ENCODE data around the gene VPS11. TPM values are rescaled to one million over a fixed set of nuclear protein-coding genes. Genes with fewer than 3 reads are reported as not detected.

VPS11 gene
- total RNA-seq, 1 donor from 2014 or later, result 42.6 TPM

DNA sequence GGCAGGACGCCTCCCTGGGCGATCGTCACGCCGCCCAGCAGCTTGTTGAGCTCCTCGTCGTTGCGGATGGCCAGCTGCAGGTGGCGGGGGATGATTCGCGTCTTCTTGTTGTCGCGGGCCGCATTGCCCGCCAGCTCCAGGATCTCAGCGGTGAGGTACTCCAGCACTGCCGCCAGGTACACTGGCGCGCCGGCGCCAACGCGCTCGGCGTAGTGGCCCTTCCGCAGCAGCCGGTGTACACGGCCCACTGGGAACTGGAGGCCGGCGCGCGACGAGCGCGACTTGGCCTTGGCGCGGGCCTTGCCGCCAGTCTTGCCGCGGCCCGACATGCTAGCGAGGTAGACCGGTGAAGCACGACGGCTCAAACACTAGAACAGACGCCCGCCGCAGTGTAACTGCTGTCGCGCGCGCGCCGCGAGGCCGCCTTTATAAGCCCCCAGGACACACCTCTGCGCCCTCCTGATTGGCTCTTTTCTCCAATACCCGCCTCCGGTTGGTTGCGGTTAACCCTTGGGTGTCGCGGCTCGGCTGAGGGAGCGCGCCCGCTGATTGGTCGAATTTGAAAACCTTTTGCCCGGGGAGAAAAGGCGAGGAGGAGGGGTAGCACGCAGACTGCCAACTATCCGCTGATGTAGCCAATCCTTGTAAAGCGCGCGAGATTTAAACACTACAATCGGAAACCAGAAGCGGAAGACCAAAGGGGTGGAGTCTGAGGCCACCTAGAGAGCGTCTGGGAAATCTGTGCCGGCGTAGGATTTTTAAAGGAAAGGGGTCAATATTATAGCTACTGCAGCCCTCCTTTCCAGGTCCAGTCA is 27.7 kb downstream of the VPS11 start:
- peaks cover 19% of the 10 kb centered on the region for H3K36me3 Mint-ChIP-seq (ENCODE audit: unreplicated experiment)
- TF ChIP-seq, protein P1, sequence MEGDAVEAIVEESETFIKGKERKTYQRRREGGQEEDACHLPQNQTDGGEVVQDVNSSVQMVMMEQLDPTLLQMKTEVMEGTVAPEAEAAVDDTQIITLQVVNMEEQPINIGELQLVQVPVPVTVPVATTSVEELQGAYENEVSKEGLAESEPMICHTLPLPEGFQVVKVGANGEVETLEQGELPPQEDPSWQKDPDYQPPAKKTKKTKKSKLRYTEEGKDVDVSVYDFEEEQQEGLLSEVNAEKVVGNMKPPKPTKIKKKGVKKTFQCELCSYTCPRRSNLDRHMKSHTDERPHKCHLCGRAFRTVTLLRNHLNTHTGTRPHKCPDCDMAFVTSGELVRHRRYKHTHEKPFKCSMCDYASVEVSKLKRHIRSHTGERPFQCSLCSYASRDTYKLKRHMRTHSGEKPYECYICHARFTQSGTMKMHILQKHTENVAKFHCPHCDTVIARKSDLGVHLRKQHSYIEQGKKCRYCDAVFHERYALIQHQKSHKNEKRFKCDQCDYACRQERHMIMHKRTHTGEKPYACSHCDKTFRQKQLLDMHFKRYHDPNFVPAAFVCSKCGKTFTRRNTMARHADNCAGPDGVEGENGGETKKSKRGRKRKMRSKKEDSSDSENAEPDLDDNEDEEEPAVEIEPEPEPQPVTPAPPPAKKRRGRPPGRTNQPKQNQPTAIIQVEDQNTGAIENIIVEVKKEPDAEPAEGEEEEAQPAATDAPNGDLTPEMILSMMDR (IDR thresholded peaks at IDR 0.05), result peak; percentile 19
- H3K4me1 Mint-ChIP-seq (ENCODE audit: unreplicated experiment), result peaks cover 35% of the 10 kb centered on the region
- peak; percentile 99 for DNase-seq (ENCODE audit: extremely low spot score, unreplicated experiment)
- peak overlapping the region; percentile 93 for H3K27ac Mint-ChIP-seq (ENCODE audit: unreplicated experiment)
- peak overlapping the region; percentile 86 for H3K4me3 Mint-ChIP-seq (ENCODE audit: unreplicated experiment)
- no peaks in the 10 kb centered on the region for H3K9me3 Mint-ChIP-seq (ENCODE audit: unreplicated experiment)
- no peaks in the 10 kb centered on the region for H3K27me3 Mint-ChIP-seq (ENCODE audit: unreplicated experiment)

DNA sequence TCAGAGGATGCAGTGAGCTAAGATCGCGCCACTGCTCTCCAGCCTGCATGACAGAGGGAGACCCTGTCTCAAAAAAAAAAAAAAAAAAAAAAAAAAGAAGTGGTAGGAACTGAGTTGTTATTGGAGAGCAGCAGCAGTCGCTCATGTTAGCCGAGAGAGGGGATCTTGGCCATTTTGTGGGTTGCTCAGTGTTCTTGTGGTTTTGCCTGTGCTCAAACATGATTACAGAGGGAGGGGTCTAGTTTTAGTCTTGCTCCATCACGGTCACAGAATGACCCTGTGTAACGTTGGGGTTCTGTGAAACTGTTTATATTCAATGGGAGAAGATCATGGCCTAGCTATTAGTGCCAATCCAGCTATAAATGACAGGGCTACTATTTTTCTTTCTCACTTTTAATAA is 32.1 kb downstream of the VPS11 start:
- Mint-ChIP-seq H3K4me3 (ENCODE audit: unreplicated experiment) (no peak overlapping the region), H3K27me3 (ENCODE audit: unreplicated experiment) (no peaks in the 10 kb centered on the region), H3K36me3 (ENCODE audit: unreplicated experiment) (peaks cover 19% of the 10 kb centered on the region), H3K4me1 (ENCODE audit: unreplicated experiment) (peaks cover 32% of the 10 kb centered on the region), H3K9me3 (ENCODE audit: unreplicated experiment) (no peaks in the 10 kb centered on the region), H3K27ac (ENCODE audit: unreplicated experiment) (peak overlapping the region; percentile 100)
- DNase-seq (ENCODE audit: extremely low spot score, unreplicated experiment), result no peak
- TF ChIP-seq, protein P1 (IDR thresholded peaks at IDR 0.05), result no peak

DNA sequence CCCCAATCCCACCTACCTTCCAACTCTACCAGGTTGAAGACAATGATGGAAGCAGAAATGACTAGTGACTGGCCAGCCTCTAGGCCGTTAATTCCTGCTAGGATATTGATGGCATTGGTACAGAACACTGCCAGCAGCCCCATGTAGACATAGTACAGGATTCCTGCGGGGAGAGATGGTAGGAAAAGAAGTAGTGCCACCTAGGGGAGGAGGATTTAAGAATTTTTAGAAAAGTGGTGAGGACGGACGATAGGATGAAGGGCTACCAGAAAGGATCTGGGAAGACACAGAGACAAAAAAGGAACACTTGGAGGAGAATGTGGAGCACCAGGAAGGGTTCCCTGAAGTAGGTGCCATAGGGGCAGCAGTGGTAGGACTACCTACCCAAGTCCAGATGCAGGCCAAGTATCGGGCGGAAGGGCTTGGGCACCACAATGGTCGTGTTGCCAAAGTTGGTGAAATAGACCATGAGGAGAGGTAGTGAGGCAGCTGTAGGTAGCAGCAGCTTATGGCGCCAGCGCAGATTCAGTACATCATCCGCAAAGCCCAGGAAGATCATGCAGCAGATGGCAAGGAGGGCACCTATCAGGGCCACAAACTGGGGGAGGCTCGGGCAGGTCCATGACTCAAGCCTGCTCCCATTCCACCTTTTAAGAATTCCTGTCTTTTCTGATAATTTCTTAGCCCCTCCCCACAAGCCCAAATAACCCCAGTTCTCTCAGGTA is 32.8 kb downstream of the VPS11 start:
- Mint-ChIP-seq H3K27ac (ENCODE audit: unreplicated experiment) (peak overlapping the region; percentile 100), H3K36me3 (ENCODE audit: unreplicated experiment) (peaks cover 19% of the 10 kb centered on the region), H3K9me3 (ENCODE audit: unreplicated experiment) (no peaks in the 10 kb centered on the region), H3K4me1 (ENCODE audit: unreplicated experiment) (peaks cover 37% of the 10 kb centered on the region), H3K27me3 (ENCODE audit: unreplicated experiment) (no peaks in the 10 kb centered on the region), H3K4me3 (ENCODE audit: unreplicated experiment) (peak overlapping the region; percentile 97)
- TF ChIP-seq, protein P1 (IDR thresholded peaks at IDR 0.05), result peak; percentile 60
- DNase-seq (ENCODE audit: extremely low spot score, unreplicated experiment), result no peak

DNA sequence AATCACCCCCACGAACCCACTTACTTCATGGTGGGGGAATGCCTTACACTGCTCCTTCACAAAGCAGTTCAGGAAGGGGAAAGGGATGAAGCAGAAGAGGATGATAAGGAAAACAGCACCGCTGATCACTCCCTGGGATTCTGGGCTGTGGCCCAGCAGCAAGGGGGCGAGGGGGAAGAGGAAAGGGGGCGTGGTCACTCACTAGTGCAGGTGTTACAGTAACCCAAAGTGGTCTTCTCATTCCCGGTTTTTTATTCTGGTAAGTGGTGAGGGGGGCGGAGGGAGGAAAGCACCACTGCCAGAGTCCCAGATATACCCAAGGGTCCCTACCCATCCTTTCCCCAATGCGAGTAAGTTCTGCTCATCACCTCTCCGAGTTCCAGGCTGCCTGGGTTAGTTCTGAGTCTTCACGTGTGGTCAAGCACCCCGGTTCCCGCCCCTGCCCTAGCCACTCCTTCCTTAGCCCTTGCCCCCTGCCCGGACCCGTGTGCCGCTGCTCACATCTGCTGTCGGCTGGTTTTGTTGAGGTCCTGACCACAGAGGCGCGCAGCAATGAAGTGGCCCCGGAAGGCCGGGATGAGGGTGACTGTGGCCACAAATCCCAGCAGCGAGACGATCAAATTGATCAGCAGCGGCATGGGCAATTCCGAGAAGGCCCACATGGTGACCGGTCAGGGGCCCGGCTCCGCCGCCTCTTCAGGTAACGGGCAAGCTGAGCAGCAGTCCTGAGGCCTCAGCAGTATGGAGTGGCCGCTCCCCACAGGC is 33.6 kb downstream of the VPS11 start:
- TF ChIP-seq, protein P1 (IDR thresholded peaks at IDR 0.05), result peak; percentile 17
- peaks cover 19% of the 10 kb centered on the region for H3K36me3 Mint-ChIP-seq (ENCODE audit: unreplicated experiment)

More for the DNA sequence above, 33.6 kb downstream of the VPS11 start:
- Mint-ChIP-seq H3K4me3 (ENCODE audit: unreplicated experiment) (peak overlapping the region; percentile 97), H3K27me3 (ENCODE audit: unreplicated experiment) (no peaks in the 10 kb centered on the region), H3K4me1 (ENCODE audit: unreplicated experiment) (peaks cover 31% of the 10 kb centered on the region), H3K27ac (ENCODE audit: unreplicated experiment) (peak overlapping the region; percentile 100), H3K9me3 (ENCODE audit: unreplicated experiment) (no peaks in the 10 kb centered on the region)
- no peak for DNase-seq (ENCODE audit: extremely low spot score, unreplicated experiment)

Measured in osteocyte (in vitro differentiated cells).